ENCODE data around the gene PIGO.

DNA sequence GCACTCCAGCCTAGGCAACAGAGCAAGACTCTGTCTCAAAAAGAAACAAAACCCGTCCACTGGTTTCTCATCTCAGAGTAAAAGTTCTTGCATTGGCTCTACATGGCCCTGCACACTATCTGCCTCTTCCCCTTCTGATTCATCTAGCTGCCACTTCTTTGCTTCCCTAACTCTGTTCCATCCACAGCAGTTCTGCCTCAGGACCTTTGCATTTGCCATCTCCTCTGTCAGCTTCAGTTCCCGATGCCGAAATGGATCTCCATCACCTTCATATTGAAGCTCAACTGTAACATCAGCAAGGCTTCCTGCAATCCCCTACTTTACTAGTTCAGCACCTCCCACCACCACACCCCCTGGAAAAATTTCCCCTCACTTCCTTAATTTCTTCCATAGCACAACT lies 1.2 kb upstream of the PIGO start:
- TF ChIP-seq, protein P1, sequence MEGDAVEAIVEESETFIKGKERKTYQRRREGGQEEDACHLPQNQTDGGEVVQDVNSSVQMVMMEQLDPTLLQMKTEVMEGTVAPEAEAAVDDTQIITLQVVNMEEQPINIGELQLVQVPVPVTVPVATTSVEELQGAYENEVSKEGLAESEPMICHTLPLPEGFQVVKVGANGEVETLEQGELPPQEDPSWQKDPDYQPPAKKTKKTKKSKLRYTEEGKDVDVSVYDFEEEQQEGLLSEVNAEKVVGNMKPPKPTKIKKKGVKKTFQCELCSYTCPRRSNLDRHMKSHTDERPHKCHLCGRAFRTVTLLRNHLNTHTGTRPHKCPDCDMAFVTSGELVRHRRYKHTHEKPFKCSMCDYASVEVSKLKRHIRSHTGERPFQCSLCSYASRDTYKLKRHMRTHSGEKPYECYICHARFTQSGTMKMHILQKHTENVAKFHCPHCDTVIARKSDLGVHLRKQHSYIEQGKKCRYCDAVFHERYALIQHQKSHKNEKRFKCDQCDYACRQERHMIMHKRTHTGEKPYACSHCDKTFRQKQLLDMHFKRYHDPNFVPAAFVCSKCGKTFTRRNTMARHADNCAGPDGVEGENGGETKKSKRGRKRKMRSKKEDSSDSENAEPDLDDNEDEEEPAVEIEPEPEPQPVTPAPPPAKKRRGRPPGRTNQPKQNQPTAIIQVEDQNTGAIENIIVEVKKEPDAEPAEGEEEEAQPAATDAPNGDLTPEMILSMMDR (IDR thresholded peaks at IDR 0.05) = no peak
- no peak for TF ChIP-seq POLR2AphosphoS5 (IDR thresholded peaks at IDR 0.05; ENCODE audit: insufficient read depth in 1 of 2, low read depth in 1 of 2)

Data from vagina (tissue), 2 donors.